HG03342 (cell line): ENCODE results near the gene ZBTB16.

ENCODE experiments used
- ATAC-seq: cut with Tn5 transposase; IDR thresholded peaks from one replicate; pipeline ENCODE4 v1.9.1; 2021; ENCODE audit warnings: mild to moderate bottlenecking, moderate library complexity; ENCODE audit not compliant: unreplicated experiment

ZBTB16 gene

DNA sequence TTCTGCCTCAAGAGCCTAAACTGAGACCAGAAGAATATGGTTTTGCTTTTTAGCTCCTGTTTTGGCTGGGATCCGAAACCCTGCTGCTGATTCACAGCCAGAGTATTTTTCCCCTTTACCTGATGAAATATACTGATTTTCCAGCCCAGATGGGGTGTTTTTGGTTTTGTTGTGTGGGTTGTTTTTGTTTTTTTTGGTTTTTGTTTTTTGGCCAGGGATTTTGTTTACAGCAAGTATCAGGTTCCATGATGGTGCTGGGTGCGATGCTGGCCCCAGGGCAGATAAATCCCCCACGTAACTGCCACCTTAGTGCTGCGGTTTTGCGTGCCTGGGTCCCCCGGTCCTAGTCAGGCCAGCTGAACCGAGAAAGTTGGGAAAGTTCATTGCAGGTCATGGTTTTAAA is 103.7 kb downstream of the ZBTB16 start:
- no peak for ATAC-seq

DNA sequence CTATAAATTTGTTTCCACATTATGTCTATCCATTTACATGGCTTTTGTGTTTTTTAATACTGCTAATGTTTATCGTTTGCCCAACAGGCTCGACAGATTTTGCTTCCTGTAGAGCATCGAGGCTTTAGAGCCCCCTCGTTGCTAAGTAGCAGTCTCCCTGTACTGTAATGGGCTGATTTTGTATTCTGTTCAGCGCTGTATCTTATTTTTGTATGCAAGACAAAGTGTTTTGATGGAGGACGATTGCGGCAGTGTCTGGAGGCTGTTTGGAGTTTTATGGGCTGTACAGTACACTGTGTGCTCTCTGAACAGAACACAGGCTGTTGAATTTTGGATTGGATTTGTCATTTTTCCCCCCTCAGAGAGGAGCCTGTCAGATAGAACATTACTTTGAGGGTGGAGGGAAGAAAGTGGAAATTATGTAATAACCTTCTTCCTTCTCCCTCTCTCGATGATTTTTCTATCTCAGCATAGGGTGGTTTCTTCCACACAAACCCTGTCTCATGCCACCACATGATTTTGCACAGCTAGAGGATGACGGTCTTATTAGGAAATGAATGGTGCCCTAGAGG is 104.4 kb downstream of the ZBTB16 start:
- no peak for ATAC-seq

DNA sequence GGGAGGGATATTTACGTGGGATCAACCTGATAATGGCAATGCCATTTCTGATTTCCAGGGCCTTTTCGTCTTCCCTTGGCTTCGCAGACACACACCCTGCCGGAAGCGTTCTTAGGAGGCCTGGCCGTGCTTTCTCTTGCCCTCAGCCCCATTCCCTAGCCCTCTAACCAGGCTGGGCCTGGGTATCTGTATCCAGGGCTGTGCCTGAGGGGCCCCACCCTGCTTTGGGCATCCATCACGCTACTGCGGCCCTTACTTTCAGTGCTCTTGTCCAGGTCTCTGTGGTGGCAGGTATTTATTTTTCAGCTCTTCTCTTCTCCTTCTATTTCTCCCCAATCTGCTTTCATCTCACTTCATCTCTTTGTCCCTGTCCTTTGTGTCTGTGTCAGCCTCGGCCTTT is 105.0 kb downstream of the ZBTB16 start:
- no peak for ATAC-seq

DNA sequence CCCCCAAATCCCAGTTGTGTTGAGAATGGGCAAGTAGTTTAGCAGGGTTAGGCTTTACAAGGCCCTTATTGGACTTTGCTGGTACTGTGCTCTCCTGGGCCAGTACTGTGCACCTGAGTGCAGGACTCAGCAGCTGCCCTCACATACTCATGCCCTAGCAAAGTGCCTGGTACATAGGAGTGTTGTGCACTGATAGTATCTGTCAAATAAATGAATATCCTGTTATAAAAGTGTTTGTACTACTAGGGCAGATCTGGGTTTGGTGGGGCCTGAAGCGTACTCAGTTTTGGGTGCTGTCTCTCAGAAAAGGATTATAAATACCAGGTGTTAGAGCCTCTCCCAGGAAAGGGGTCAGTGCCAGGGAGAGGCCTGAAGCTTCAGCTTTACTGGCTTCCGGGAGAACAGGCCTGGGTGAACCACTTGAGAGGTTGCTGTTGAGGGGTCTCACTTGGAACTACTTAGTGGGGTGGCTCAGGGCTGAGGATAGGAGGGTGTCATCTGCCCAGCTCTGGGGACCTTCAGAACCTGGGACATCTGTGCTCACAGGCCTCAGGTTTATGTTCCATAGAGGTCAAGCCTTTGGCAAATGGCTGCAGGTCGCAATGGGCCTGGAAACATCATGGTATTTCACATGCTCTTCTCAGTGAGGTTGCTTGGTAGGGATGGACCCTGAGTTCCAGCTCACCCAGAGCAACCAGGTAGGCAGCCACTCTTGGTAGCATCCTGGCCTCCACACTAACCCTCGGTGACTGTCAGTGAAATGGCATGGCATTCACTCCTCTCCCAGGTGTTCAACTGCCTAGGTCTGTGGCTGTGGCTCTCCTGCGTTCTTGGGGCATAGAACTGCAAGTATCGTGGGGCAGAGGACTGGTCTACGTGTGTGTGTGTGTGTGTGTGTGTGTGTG is 106.1 kb downstream of the ZBTB16 start:
- no peak for ATAC-seq

DNA sequence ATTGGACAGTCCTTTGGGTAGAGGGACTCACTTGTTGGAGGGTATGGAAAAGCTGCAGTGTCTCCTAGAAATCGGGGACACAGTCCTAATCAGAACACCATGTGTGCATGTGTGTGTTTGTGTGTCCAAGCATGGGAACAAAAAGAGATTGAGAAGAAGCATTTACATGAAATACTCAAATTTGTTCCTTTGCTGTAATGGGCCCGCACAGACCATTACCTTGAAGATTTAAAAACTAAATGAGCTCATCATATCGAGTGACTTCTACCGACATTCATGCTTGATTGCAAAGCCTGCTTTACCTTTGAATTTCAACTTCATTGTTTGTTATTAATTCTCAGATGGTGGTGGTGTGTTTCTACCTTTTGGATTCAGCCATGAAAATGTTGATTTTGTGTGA is 106.9 kb downstream of the ZBTB16 start:
- ATAC-seq, result no peak

DNA sequence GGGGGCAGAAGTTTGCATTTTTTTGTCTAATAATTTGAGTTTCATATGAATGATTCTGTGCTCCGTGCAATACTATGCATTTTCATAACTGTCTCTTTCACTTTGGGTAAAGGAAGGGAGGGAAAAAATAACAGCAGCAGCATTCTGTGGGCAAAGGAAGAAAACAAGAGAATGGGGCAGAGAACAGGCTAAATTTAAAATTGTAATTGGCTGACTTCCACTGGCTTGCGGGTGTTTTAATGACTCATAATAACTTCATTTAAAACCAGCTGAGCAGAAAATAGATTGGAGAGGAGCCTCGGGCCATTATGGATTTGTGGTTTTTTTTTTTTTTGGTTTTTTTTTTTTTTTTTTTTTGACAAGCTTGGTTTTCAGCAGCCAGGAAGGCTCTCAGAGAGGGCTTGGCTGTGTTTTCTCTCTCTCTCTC is 107.4 kb downstream of the ZBTB16 start:
- no peak for ATAC-seq

DNA sequence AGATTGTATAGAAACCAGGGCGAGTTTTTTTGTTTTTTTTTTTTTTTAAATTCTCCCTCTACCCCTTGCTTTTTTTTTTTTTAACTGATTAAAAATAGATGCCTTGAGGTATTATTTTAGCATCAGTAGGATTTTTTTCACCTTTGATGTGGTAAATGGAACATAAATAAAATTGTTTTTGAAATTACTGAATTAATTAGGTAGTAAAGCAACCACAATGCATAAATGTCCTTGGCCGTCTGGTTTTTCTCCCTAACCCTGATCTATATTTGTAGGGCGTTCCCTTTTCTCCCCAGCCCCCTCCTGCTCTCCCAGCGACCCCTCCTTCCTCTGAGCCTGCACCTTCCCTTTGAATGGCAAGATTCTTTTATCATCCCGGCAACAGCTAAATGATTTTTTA is 107.8 kb downstream of the ZBTB16 start:
- ATAC-seq, result no peak

DNA sequence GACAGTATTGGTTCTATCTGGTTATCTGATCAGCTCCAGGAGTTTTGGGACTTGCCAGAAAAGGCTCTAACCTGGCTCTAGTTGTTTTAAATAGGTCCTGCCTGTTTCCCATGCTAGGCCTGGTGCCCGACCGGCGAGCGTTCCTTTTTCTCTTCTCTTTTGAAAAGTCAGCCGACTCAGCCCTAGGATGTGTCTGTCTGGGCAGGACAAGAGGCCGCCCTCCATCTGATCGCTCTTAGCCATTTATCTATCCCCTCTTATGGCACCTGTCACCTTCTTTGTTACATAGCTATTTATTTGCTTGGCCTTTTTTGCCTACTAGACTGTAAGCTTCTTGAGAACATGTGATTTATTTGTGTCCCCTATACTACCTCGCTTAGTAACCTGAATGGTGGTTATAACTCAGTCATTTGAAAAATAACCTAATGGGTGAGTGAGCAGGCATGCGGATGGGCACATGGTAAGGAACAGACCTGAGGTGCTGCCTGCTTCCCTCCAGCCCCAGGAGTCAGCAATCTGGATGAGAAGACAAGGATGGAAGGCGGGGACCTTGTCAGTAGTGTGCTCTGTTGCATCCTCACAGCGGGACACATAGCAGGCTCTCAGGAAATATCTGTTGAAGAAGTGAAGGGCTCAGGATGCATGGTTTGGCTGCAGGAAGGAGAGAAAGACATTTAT is 108.4 kb downstream of the ZBTB16 start:
- ATAC-seq, result no peak

DNA sequence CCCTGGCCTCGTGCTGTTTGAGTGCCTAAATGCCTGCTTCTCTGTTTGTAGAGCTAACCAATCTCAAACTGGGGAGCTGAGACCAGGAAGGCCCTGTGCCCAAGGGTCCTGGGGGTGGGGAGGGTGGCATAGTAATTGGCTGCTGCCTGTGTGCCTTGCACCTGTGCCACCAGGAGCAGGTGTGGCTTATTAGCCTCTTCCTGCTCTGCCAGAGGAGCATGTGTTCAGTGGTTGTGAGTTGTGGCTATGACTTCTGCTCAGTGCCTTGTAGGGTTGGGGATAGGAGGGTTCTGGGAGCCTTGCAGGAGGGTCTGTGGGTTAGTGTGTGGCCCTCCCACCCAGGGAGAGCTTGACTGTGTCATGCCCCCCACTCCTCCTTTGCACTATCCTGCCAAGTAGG is 109.2 kb downstream of the ZBTB16 start:
- no peak for ATAC-seq

DNA sequence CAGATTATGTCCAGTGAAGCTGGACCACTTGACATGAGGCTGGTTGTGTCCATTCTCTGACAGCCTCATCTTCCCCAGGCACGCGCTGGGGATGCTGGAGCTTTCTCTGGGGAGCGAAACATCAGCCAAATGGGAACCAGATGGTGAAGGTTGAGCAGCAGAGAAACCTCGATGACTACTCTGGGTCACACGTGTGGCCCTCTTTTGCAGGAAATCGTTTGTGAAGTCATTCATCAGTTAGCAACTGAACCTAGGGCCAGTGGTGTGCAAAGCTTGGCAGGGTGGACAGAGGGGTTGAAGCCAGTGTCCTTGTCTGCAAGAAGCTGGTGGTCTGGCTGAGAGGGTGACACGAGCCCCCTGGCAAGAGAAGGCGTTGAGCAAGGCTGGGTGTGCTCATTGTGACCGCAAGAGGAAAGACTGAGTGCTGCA is 109.8 kb downstream of the ZBTB16 start:
- ATAC-seq, result no peak

DNA sequence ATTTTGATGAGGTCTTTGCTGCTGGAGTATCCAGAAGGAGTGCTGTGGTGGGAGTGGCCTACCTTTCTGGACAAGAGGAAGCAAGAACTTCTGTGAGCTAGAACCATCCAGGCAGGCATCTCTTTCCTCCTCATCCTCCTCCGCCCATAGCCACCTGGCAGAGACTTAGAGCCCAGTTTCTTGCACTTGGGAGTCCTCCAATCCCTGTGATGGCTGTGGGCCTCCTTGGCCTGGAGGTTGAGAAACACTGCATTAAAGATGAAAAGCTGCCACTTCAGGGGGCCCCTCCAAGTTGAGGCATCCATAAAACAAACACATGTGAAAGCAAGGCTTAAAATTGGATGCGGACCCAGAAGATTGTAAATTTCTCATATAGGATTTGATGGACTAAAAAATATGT is 110.3 kb downstream of the ZBTB16 start:
- ATAC-seq, result no peak

DNA sequence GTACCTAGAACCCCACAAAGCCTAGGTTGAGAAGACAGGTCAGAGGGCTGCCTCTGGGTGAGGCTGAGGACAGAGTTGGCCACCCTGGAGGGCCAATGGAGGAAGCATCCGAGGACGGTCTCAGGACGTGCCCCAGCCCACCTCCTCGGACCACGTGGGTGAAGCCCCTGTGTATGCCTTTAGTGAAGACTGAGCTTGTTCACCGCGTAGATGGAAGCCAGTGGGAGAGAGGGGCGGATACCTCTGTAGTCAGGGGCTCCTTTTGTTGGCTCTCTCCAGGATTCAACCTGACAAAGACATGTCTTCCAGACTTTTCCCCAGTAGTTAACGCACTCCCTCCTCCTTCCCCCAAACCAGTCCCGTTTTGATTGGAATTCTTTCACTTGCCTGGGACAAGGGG is 110.7 kb downstream of the ZBTB16 start:
- ATAC-seq, result no peak

DNA sequence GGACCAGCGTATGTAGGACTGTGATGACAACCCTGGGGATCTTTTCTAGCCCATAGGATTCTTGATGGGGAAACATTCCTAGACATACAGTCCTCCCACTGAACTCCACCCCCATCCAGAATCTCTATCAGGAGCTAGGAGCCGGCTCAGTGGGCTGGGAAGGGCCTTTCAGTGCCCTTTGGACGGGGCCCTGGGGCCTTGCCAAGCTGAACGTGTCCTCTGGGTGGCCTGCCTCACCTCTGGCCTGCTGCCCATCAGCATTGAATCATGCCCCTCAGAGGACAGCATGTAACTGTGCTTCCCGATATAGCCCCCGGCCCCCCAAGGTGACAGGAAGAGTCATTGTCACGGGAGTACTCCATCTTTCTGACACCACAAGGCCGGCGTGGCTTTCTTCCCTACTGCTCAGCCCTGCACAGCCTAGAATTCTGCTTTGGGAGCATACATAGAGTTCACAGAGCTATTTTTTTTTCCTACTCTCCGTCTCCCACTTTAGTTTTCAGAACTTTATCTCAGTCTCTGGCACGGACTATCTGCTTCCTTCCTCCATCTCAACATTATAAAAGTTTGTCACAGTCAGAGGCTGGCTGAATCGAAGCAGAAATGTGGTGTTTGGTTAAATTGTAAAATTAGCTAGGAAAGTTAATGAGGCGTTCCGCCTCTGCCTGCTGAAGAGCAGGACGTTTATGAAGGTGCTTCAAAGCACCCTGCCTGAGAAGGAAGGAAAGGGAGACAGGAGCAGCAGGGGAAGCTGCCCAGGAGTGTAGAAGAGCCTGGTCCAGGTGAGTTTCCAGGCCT is 111.9 kb downstream of the ZBTB16 start:
- no peak for ATAC-seq

DNA sequence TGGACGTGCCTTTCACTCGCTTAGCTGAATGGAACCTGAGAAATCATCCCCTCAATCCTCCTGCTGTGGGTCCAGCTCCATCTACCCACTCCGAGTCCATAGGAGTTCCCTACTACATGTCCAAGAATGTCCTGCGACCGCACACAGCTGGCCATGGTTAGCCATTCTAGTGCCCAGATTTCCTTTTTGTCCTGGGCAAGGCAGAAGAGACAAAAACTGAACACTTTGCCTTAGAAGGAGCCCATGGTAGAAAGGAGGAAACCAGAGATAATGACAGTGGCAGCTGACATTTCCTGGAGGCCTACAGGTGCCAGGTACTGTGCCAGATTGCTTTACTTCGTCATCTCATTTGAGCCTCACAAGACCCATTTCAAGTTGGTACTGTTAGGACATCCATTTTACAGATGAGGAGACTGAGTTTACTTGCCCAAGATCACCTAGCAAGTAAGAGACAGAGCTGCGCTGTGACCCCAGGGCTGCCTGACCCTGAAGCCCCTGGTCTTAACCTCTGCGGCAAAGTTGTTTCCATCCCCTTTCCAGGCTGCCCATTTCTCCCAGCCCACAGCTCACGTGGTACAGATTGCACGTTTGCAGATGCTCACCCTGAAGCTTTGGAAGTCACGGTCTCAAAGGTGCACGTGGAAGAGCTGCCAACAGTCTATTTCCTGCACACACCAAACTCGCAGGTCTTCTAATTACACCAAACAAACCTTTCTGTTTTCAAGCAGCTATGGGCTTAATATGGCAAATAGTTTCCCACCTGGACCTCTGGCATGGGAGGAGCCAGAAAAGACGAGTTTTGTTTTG is 112.7 kb downstream of the ZBTB16 start:
- no peak for ATAC-seq

DNA sequence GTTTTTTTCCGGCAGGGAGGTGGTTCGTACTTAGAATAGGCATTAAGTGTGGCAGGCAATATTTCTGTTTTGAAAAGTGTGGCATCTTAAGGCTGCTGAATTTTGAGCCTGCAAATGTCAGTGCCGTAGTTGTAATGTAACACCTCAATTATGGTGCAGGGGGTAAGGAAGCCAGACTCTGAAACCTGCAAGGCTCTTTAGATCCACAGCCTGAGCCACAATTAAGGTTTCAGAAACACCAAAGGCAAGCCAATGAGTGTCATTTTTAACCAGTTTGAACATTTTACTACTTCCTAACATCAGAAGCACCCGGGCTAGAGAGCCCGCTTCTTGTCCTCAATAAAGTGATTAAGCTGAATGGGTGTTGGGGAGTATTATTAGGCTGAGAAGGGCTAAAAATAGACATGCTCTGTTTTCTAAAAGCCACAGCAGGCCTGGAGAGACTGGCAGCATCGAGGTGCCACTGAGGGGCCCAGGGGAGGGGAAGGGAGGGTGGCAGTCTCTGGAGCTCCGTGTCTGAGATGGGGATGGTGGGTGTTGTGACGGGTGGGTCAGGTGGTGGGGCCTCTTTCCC is 113.4 kb downstream of the ZBTB16 start:
- ATAC-seq, result no peak

DNA sequence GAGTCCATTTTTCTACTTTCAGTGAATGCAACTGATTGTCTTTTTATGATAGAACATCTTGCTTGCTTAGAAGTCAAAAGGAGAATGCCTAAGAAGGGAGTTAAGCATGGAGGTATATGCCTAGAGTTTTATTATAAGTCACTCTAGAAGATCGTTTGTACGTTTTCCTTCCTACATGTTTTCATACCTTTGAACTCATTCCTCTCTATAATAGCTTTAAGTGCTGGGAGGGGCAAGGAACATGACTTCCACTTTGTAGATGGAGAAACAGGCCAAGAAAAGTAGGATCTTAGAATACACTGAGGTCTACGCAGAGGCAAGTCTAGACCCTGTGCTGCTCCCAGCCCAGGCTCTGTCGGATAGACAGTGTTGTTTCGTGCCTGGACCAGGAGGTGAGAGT is 114.3 kb downstream of the ZBTB16 start:
- ATAC-seq, result no peak

DNA sequence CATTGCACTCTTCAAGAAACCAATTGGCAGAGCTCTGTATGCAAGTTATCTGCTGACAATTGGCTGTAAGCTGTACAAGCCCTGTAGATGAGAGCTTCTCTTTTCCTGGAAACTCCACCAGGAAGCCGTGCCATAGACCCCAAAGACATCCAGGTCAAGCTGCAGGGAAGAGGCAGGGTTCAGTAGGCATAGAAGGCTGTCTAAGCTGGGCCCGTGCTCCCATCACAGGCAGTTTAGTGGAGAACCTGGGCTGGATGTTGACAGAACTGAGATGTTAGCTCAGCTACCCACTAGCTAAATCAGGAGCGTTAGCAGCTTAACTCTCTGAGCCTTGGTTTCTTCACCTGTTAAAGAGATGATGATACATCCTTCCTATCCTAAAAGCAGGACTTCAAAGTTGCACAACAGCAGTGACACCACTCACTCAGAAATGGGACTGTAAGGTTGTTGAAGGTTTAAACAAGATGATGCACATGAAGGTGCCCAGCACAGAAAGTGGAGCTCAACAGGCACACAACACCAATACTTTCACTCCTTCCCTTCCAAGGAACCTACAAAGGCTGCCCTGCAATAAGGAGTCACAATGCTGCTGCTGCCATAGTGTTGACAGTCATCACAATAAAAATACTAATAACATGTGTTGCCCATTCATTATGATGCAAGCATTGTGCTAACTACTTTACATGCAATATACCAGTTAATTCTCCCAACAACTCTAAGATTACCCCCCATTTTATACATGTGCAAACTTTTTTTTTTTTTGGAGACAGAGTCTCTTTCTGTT is 115.4 kb downstream of the ZBTB16 start:
- ATAC-seq, result no peak

DNA sequence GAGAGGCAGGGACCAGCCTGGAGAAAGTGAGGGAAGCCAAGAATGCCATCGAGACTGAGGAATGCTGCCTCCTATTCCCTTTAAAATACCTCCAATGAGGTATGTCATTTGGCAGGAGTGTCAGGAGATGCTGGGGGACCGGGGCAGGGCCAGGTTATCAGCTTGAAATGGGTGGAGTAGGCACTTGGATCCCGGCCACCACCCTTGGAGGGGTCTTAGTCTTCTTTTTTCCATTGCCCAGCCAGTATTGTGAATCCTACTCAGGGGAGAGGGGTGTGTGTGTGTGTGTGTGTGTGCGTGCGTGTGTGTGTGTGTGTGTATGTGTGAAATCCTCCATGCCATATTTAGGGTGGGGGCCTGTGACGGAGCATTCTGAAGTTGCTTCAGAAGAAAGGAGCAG is 116.2 kb downstream of the ZBTB16 start:
- ATAC-seq, result no peak

DNA sequence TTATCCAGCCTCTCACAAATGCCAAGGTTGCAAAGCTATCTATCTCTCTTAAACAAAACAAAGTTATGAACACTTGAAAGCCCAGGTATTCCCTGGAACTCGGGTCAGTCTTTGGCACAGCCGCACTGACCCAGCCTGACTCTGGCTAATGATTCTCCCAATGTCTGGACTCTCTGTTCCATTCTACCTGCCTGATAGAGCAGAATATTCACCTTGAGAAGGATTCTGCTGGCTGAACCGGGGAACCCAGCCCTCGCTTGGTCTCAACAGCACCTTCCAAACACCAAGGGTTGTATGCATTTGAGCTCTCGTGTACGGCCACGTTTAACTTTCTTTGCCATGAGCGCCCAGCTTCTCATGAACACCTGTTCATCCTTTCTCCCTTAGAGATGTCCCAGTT is 116.8 kb downstream of the ZBTB16 start:
- ATAC-seq, result no peak
